Activated CD4-positive, alpha-beta T cell treated with anti-CD3 and anti-CD28 coated beads, Interleukin-2, amount 50 U/mL, for 24 hours (primary cell): Measurements from ENCODE around the gene PNMA3.
A peak's percentile ranks its signal among the peaks of the same experiment; 100 is the strongest.
"Not testable (repeated sequence)": the region's sequence is repeated elsewhere in the genome, so short reads cannot be mapped to it uniquely, and the experiment has no call there.

ENCODE experiments used
- DNase-seq, 2 donors: peaks; one replicate each; pipeline ENCODE4 v3.0.0-alpha.2; 2020; ENCODE audit warnings: low read depth in 1 of 2, low spot score in 1 of 2

The PNMA3 gene

GRCh38 chrX:153055871-153056749 is at the start of gene PNMA3:
Gene PNMA3, plus strand, starts transcription at chrX:153056470. Its CDS starts 586 bp downstream, at chrX:153057056.
- no peak for DNase-seq

- not testable (repeated sequence) for DNase-seq
Measured at GRCh38 chrX:153017174-153017573, 39.1 kb upstream of the PNMA3 start.

GRCh38 chrX:153019166-153019565 is 37.1 kb upstream of the PNMA3 start:
- no peak for DNase-seq

- DNase-seq, result not testable (repeated sequence)
Measured at GRCh38 chrX:153026501-153026900, 29.8 kb upstream of the PNMA3 start.

- not testable (repeated sequence) for DNase-seq
Measured at GRCh38 chrX:153028487-153028886, 27.8 kb upstream of the PNMA3 start.

GRCh38 chrX:153029162-153029561 is 27.1 kb upstream of the PNMA3 start:
- no peak for DNase-seq

GRCh38 chrX:153029875-153030274 is 26.4 kb upstream of the PNMA3 start:
- DNase-seq, result no peak

GRCh38 chrX:153030801-153031200 is 25.5 kb upstream of the PNMA3 start:
- no peak for DNase-seq

GRCh38 chrX:153032397-153033118 is 23.7 kb upstream of the PNMA3 start:
- DNase-seq, result peak; percentile 28 to 41

GRCh38 chrX:153049093-153049492 is 7.2 kb upstream of the PNMA3 start:
- DNase-seq, result no peak

GRCh38 chrX:153052534-153052933 is 3.7 kb upstream of the PNMA3 start:
- no peak for DNase-seq

- no peak for DNase-seq
Measured at GRCh38 chrX:153057281-153057680, 1.0 kb downstream of the PNMA3 start.

- no peak for DNase-seq
Measured at GRCh38 chrX:153059191-153060094, 3.2 kb downstream of the PNMA3 start.

GRCh38 chrX:153060095-153060445 is 3.8 kb downstream of the PNMA3 start:
- DNase-seq, result no peak

GRCh38 chrX:153061732-153062131 is 5.5 kb downstream of the PNMA3 start:
- DNase-seq, result no peak

- DNase-seq, result no peak
Measured at GRCh38 chrX:153063315-153063714, 7.0 kb downstream of the PNMA3 start.

- DNase-seq, result no peak
Measured at GRCh38 chrX:153064061-153064460, 7.8 kb downstream of the PNMA3 start.

- no peak for DNase-seq
Measured at GRCh38 chrX:153065389-153065788, 9.1 kb downstream of the PNMA3 start.

GRCh38 chrX:153066402-153066801 is 10.1 kb downstream of the PNMA3 start:
- DNase-seq, result not testable (repeated sequence)

GRCh38 chrX:153071909-153072583 is 15.8 kb downstream of the PNMA3 start, which contains the start of gene PNMA6A:
Gene PNMA6A, plus strand, starts transcription at chrX:153072454. Its CDS starts 609 bp downstream, at chrX:153073063.
- DNase-seq, result not testable (repeated sequence)

GRCh38 chrX:153073331-153073730 is 17.1 kb downstream of the PNMA3 start:
- not testable (repeated sequence) for DNase-seq
